NCI-H146 treated with DMSO at 0.1 percent for 48 hours (cell line): Measurements from ENCODE around the gene CSNK1G3.
"Not testable (repeated sequence)": the region's sequence is repeated elsewhere in the genome, so short reads cannot be mapped to it uniquely, and the experiment has no call there.

Experiments used
- DNase-seq: peaks from one replicate; lab custom pipeline; 2025; ENCODE audit not compliant: unreplicated experiment; lab: John Stamatoyannopoulos, UW

Gene CSNK1G3

DNA sequence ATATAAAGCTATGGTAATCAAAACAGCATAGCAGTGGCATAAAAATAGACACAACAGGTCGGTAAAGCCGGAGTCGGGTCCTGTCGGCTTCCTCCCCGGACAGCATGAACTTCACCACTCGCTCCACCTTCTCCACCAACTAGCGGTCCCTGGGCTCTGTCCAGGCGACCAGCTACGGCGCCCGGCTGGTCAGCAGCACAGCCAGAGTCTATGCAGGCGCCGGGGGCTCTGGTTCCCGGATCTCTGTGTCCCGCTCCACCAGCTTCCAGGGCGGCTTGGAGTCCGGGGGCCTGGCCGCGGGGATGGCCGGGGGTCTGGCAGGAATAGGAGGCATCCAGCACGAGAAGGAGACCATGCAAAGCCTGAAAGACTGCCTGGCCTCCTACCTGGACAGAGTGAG is 124.0 kb downstream of the CSNK1G3 start:
- DNase-seq, result no peak

DNA sequence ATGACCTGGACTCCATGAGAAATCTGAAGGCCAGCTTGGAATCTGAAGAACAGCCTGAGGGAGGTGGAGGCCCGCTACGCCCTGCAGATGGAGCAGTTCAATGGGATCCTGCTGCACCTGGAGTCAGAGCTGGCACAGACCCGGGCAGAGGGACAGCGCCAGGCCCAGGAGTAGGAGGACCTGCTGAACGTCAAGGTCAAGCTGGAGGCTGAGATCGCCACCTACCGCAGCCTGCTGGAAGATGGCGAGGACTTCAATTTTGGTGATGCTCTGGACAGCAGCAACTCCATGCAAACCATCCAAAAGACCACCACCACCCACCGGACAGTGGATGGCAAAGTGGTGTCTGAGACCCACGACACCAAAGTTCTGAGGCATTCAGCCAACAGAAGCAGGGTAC is 125.1 kb downstream of the CSNK1G3 start:
- DNase-seq, result not testable (repeated sequence)

DNA sequence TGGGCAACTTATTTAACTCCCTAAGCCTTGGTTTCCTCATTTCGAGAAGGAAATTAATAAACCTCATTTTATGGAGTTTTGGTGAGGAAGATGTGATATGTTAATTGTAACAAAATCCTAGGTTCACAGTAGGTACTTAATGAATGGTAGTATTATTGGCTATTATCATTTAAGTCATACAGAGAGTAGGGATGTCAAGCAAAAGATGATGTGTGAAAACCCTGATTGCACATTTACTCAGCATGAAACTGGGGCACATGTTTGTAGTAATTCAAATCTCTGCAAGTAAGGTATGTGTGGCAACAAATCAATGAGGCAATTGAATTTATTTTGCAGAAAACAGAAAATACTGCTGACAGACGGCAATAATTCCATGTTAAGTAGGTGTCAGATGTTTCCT is 127.3 kb downstream of the CSNK1G3 start:
- no peak for DNase-seq

DNA sequence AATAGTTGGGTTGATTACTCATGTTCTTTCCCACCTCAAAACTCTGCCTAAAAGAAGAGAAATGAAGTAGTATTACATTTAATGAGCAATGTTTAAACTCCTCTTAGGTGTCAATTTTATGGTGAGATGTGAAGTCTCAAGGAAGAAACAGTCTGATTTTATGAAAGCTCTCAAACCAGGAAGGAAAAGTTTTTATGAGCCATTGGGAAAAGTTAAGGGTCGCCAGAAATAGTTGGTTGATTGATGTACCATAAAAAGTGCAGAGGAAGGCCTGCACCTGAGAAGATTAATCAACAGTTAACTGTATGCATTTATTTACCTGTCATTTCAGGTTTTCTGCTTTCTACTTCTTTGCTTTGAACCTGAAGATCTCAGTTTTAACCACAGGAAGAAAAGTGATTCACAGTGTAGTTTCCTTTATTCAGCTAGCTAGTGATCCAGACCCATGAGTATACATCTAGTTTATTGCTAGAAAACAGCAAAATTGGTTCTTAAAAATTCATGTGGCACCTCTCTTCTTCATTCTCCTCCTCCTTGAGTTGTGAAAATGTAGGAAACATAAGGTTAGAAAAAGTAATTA is 133.1 kb downstream of the CSNK1G3 start:
- no peak for DNase-seq

DNA sequence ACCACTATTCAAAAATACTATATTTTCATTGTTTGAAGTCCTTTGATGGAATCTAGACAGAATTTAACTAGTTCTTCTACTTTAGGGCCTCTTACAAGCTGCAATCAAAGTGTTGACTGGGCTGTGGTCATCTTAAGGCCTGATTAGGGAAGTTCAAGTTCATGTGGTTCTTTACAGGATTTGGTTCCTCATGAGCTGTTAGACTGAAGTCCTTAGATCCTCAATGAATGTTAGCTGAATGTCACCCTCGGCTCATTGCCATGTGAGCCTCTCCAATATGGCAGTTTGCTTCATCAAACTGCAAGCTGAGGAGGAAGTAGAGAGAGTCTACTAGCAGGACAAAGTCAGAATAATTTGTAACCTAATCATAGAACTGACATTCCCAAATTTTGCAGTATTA is 135.1 kb downstream of the CSNK1G3 start:
- no peak for DNase-seq

DNA sequence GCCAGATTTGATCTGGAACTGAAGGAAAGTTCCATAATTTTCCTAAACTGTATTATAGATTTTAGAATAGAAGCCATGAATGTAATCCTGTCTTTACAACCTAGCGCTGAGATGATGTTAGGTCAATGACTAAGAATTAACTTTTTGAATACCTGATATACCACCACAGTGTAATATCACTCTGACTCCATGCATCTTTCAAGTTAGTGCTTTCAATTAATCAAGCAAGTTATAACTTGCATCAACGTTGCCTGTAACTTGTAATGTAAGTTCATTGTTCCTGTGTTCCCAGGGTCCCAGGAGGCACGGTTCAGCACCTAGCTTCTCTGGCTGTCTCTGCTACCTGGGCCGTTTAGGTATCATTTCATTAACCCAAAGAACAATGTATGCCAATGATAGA is 139.3 kb downstream of the CSNK1G3 start:
- DNase-seq, result no peak

DNA sequence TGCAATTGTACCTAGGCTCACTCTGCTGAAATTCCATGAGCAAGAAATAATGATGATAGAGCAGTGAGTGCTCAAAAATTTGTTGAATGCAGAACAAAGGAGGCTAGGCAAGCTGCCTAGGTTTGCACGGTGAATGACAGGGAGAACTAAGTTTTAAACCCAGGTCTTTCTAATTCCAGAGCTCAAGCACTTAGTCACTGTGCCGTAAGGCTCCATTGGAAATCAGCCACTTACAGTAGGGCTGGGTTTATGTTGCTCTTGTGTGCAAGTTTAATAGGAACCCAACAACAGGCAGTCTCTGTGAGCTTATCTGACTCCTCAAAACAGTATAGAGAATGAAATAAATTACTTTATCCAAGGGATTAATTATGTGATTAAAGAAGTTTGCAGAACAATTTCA is 147.0 kb downstream of the CSNK1G3 start:
- no peak for DNase-seq

DNA sequence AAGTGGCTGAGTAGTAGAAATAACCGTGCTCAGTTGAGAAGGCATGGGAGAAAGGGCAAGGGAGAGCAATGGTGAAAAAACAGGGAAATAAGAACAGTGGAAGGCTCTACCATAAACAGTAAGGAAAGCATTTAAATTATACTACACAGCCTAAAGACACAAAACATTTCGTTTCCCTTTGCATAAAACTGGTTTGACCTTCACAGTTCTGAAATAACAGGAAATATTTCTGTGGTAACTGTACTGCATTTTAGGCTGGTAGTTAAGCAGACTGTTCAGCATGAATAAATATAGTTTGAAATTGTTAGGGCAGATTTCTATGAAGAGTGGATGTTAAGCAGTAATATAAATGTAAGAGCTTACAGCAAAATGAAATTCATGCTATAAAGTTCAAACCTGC is 147.5 kb downstream of the CSNK1G3 start:
- DNase-seq, result no peak

DNA sequence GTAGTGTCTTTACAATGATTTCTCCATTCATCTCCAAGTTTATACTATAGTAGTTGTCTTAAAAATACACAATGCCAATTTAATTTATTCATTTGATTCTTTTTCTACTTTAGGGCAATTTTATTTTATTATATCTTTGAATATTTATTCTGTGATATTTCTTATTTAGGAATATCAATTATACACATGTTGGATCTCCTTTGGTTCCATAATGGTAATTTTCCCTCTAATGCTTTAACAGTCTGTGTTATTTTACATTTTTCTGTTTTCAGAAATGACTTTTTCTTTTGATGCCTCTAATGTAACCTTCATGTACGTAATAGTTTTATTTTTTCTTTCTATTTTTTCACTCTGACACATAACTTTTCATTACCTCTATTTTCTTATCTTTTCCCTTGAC is 153.0 kb downstream of the CSNK1G3 start:
- no peak for DNase-seq

DNA sequence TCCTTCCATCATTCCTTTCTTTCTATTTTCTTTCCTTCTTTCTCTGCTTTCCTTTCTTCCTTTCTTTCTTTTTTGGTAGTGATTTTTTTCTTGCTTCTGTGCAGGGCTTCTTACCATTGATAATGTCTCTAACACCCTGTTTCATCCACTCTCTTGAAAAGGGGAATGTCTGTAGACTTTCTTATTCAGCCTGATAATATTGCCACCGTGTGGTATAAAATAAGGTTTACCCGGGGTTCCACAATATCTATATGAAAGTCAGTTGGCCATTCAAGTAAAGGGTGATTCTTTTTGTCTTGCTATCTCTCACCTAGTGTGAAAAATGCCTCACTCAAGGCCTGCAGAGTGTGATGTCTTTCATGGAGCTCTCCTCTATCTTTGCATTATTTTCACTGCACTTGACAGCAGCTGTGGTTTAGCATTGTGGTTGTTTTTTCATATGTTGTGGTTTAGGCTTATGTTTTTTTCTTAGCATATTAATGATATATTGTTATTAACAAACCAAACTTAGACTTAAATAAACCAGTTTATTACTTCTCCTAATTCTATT is 153.9 kb downstream of the CSNK1G3 start:
- no peak for DNase-seq
